Measurements from ENCODE around the gene LDLRAD1. TPM values are rescaled to one million over a fixed set of nuclear protein-coding genes. Genes with fewer than 3 reads are reported as not detected.

The LDLRAD1 gene
- total and polyA plus RNA-seq, 2 of the 13 experiments (the other 11 are each of a cell fraction or from before 2014, with no cell fraction given) = 2.5 to 14.0 TPM

DNA sequence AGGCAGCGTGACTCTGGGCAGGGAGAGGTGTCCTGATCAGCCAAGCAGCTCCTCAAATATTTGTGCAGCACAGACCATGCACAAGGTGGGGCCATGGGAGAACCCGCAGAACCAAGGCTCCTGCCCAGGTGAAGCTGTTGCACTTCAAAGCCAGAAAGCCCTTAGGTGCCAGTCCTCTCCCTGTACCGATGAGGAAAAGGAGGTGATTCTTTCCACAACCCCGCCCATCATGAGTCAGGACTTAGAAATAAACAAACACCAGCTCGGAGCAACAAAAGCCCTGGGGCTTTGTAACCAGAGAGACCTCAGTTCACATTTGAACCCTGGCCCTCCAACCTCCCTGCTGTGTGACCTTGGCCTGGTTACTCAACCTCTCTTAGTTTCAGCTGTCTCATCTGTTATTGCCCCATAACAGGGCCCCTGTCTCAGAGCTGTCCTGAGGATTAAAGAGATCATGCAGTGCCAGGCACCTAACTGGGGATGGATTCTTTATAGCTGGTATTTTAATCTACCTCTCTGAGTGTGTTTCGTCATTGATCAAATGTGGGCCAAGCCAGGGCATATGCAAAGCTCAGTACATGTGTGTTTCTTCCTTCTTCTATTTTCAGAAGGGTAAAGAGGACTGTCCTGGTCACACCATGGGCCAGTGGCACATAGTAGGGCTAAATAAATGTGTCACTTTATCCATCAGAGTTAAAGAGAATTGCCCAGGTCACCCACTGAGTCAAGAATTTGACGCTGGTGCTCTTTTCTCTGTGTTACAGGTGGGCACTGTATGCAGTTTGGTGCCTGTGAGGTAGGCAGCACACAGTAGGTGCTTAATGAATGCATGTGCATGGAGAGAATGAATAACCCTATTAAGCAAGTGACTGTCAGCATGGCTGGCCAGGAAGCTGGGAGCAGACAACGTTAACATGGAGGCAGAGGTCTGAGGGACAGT is 1.4 kb downstream of the LDLRAD1 start (continued):
- TF ChIP-seq MEIS2 (CRISPR knock-in tag; IDR thresholded peaks at IDR 0.05) = 0 out of 2 replicates have a peak, but pooled peaks have one; percentile 12
- TF ChIP-seq, protein P1, sequence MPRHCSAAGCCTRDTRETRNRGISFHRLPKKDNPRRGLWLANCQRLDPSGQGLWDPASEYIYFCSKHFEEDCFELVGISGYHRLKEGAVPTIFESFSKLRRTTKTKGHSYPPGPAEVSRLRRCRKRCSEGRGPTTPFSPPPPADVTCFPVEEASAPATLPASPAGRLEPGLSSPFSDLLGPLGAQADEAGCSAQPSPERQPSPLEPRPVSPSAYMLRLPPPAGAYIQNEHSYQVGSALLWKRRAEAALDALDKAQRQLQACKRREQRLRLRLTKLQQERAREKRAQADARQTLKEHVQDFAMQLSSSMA (CRISPR knock-in tag; IDR thresholded peaks at IDR 0.05) = no peak
- TF ChIP-seq, protein P2, sequence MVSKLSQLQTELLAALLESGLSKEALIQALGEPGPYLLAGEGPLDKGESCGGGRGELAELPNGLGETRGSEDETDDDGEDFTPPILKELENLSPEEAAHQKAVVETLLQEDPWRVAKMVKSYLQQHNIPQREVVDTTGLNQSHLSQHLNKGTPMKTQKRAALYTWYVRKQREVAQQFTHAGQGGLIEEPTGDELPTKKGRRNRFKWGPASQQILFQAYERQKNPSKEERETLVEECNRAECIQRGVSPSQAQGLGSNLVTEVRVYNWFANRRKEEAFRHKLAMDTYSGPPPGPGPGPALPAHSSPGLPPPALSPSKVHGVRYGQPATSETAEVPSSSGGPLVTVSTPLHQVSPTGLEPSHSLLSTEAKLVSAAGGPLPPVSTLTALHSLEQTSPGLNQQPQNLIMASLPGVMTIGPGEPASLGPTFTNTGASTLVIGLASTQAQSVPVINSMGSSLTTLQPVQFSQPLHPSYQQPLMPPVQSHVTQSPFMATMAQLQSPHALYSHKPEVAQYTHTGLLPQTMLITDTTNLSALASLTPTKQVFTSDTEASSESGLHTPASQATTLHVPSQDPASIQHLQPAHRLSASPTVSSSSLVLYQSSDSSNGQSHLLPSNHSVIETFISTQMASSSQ (IDR thresholded peaks at IDR 0.05; ENCODE audit: low read depth) = 0 out of 2 replicates have a peak, but pooled peaks have one; percentile 24
- TF ChIP-seq, protein P2 (CRISPR knock-in tag; IDR thresholded peaks at IDR 0.05; ENCODE audit: borderline replicate concordance) = peak; percentile 70; the same call in 1 of the 2 replicates
- no peak for TF ChIP-seq ZNF572 (CRISPR knock-in tag; IDR thresholded peaks at IDR 0.05)
- TF ChIP-seq, protein P3, sequence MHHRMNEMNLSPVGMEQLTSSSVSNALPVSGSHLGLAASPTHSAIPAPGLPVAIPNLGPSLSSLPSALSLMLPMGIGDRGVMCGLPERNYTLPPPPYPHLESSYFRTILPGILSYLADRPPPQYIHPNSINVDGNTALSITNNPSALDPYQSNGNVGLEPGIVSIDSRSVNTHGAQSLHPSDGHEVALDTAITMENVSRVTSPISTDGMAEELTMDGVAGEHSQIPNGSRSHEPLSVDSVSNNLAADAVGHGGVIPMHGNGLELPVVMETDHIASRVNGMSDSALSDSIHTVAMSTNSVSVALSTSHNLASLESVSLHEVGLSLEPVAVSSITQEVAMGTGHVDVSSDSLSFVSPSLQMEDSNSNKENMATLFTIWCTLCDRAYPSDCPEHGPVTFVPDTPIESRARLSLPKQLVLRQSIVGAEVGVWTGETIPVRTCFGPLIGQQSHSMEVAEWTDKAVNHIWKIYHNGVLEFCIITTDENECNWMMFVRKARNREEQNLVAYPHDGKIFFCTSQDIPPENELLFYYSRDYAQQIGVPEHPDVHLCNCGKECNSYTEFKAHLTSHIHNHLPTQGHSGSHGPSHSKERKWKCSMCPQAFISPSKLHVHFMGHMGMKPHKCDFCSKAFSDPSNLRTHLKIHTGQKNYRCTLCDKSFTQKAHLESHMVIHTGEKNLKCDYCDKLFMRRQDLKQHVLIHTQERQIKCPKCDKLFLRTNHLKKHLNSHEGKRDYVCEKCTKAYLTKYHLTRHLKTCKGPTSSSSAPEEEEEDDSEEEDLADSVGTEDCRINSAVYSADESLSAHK (CRISPR knock-in tag; IDR thresholded peaks at IDR 0.05; ENCODE audit: borderline replicate concordance) = no peak
- TF ChIP-seq, protein P4, sequence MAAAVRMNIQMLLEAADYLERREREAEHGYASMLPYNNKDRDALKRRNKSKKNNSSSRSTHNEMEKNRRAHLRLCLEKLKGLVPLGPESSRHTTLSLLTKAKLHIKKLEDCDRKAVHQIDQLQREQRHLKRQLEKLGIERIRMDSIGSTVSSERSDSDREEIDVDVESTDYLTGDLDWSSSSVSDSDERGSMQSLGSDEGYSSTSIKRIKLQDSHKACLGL (CRISPR knock-in tag; IDR thresholded peaks at IDR 0.05) = no peak
- no peak for TF ChIP-seq RBM39 (IDR thresholded peaks at IDR 0.05; ENCODE audit: low read depth, low read length, poor library complexity, severe bottlenecking)
- TF ChIP-seq, protein P5, sequence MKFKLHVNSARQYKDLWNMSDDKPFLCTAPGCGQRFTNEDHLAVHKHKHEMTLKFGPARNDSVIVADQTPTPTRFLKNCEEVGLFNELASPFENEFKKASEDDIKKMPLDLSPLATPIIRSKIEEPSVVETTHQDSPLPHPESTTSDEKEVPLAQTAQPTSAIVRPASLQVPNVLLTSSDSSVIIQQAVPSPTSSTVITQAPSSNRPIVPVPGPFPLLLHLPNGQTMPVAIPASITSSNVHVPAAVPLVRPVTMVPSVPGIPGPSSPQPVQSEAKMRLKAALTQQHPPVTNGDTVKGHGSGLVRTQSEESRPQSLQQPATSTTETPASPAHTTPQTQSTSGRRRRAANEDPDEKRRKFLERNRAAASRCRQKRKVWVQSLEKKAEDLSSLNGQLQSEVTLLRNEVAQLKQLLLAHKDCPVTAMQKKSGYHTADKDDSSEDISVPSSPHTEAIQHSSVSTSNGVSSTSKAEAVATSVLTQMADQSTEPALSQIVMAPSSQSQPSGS (CRISPR knock-in tag; IDR thresholded peaks at IDR 0.05) = peak; percentile 75; the same call in 1 of the 2 replicates
- peak; percentile 72 for TF ChIP-seq THAP11 (CRISPR knock-in tag; IDR thresholded peaks at IDR 0.05)
- no peak for TF ChIP-seq CHD2 (IDR thresholded peaks at IDR 0.05; ENCODE audit: low read depth, low read length)
- TF ChIP-seq SPEN (CRISPR knock-in tag; IDR thresholded peaks at IDR 0.05; ENCODE audit: low read depth) = no peak

Data from HepG2 (cell line).